Panc1 (cell line): ENCODE results near the gene FGR. TPM values are rescaled to one million over a fixed set of nuclear protein-coding genes. Genes with fewer than 3 reads are reported as not detected.

Source experiments
- ATAC-seq: fragments of 200-7000 bp; cut with Tn5 transposase; 2 replicates; pipeline ENCODE4 v1.9.1; 2020; ENCODE audit warnings: mild to moderate bottlenecking, moderate library complexity
- BruUV-seq: library from RNA; stranded (reverse); fragments of 400-500 nt; replicated peaks from 2 replicates; lab custom pipeline; 2021; lab: Mats Ljungman, UMichigan
- CTCF ChIA-PET: fragments of 300-600 bp; sonication (Branson Sonifier 250); formaldehyde crosslinking; loops from one replicate; lab custom pipeline; 2022; ENCODE audit warnings: antibody characterized with exemption; lab: Charles Lee
- POLR2A ChIA-PET: fragments of 300-600 bp; sonication (Branson Sonifier 250); formaldehyde crosslinking; loops from one replicate; lab custom pipeline; 2022; ENCODE audit warnings: antibody characterized with exemption; lab: Charles Lee
- DNase-seq: peaks from one replicate; pipeline ENCODE4 v3.0.0-alpha.2; 2010; ENCODE audit warnings: low read depth, low spot score
- H3K27ac ChIP-seq: 2 replicates; pipeline ENCODE4 v1.5.1; 2011; ENCODE audit warnings: mild to moderate bottlenecking, low read length, inconsistent platforms
- H3K27me3 ChIP-seq: fragments of 200-500 bp; sonication (Bioruptor generic); 2 replicates; pipeline ENCODE4 v1.6.0; 2014; ENCODE audit warnings: low read length, inconsistent platforms; ENCODE audit not compliant: control insufficient read depth, insufficient read depth
- H3K36me3 ChIP-seq: fragments of 200-500 bp; sonication (Bioruptor generic); 2 replicates; pipeline ENCODE4 v1.5.1; 2014; ENCODE audit warnings: inconsistent platforms, mild to moderate bottlenecking, low read length, moderate library complexity; ENCODE audit not compliant: control insufficient read depth, insufficient read depth
- H3K4me1 ChIP-seq: 2 replicates; pipeline ENCODE4 v1.5.1; 2011; ENCODE audit warnings: inconsistent platforms, mild to moderate bottlenecking, low read length, moderate library complexity; ENCODE audit not compliant: control insufficient read depth, insufficient read depth
- H3K4me3 ChIP-seq, 2 experiments: 2 replicates each; pipeline ENCODE4 v1.5.1; 2011 to 2012; ENCODE audit warnings: low read depth in 2 of 2, low read length in 2 of 2, mild to moderate bottlenecking in 2 of 2, inconsistent platforms in 1 of 2, moderate library complexity in 1 of 2
- H3K9me3 ChIP-seq: fragments of 200-500 bp; sonication (Bioruptor generic); 2 replicates; pipeline ENCODE4 v1.5.1; 2014; ENCODE audit warnings: low read depth, mild to moderate bottlenecking, inconsistent platforms, low read length, moderate library complexity; ENCODE audit not compliant: control insufficient read depth, insufficient read depth
- CTCF ChIP-seq: fragments of 450-650 bp; IDR thresholded peaks from 2 replicates; pipeline ENCODE4 v1.5.1; 2017; ENCODE audit warnings: mild to moderate bottlenecking
- POLR2AphosphoS5 ChIP-seq: IDR thresholded peaks from 2 replicates; pipeline ENCODE4 v1.6.1; 2012; ENCODE audit warnings: mild to moderate bottlenecking, low read depth, low read length, moderate library complexity
- REST ChIP-seq, 2 experiments: IDR thresholded peaks; 2 replicates each; pipeline ENCODE4 v1.6.1; 2011 to 2012; ENCODE audit warnings: low read depth in 2 of 2, control low read depth in 1 of 2, low read length in 1 of 2, mild to moderate bottlenecking in 1 of 2, moderate library complexity in 1 of 2; ENCODE audit not compliant: insufficient read depth in 1 of 2
- SIN3A ChIP-seq: IDR thresholded peaks from 2 replicates; pipeline ENCODE4 v1.6.1; 2012; ENCODE audit warnings: low read depth, mild to moderate bottlenecking, low read length, moderate library complexity, borderline replicate concordance; ENCODE audit not compliant: insufficient read depth
- TCF7L2 ChIP-seq: IDR thresholded peaks from 2 replicates; pipeline ENCODE4 v1.6.1; 2011; ENCODE audit warnings: mild to moderate bottlenecking, low read depth, low read length, inconsistent platforms
- in situ Hi-C: cut with HindIII; loops from 2 replicates; pipeline ENCODE4 v1.10.0; 2016; ENCODE audit warnings: low sequenced_read_pairs, low pct_unique_long_range_greater_than_20kb
- intact Hi-C: fragments of 100-400 bp; cut with micrococcal nuclease; formaldehyde crosslinking; loops from one replicate; pipeline ENCODE4 v1.10.0; 2022; ENCODE audit not compliant: unreplicated experiment
- total RNA-seq: library from RNA; stranded (reverse); gene quantifications from one replicate; pipeline ENCODE4 v1.2.1, GENCODE V29; 2021; ENCODE audit not compliant: unreplicated experiment

FGR gene
- total RNA-seq, 1 experiment from 2014 or later, result 0.18 TPM

- CTCF ChIA-PET, result interaction anchor here (0.7 to 1.4 kb wide), 2 partner anchors 9 to 41 kb away, joined by 3 to 7 read pairs; no protein-coding TSS in a partner anchor
- BruUV-seq, result no TSS peak
- intact Hi-C loops, result no loop called here
- in situ Hi-C loops, result no loop called here
- no peaks in the 10 kb centered on the region for H3K36me3 ChIP-seq
- TF ChIP-seq TCF7L2, result no peak
- ATAC-seq (no peak), DNase-seq (no peak)
- H3K27me3 ChIP-seq, result no peaks in the 10 kb centered on the region
- H3K4me1 ChIP-seq, result peaks cover 76% of the 10 kb centered on the region
- H3K27ac ChIP-seq, result no peak overlapping the region
- H3K4me3 ChIP-seq, result no peak overlapping the region
- POLR2A ChIA-PET, result no interaction called here
- H3K9me3 ChIP-seq, result no peaks in the 10 kb centered on the region
These were observed 36.7 kb downstream of the FGR start for GRCh38 chr1:27598295-27598687.

GRCh38 chr1:27597516-27598294, 37.3 kb downstream of the FGR start:
- ATAC-seq (no peak), DNase-seq (no peak)
- Histone ChIP-seq H3K27ac (peak overlapping the region; percentile 55), H3K4me3 (no peak overlapping the region), H3K4me1 (peaks cover 82% of the 10 kb centered on the region), H3K9me3 (no peaks in the 10 kb centered on the region), H3K27me3 (no peaks in the 10 kb centered on the region), H3K36me3 (no peaks in the 10 kb centered on the region)
- BruUV-seq, result no TSS peak
- ChIA-PET POLR2A (interaction anchor here (1.1 kb wide), 1 partner anchor 26 kb away, joined by 3 read pairs; no protein-coding TSS in a partner anchor), CTCF (interaction anchor here (0.7 kb wide), 1 partner anchor 10 kb away, joined by 3 read pairs; no protein-coding TSS in a partner anchor)
- TF ChIP-seq TCF7L2 (no peak), CTCF (no peak), POLR2AphosphoS5 (no peak), REST (IDR thresholded peaks at IDR 0.05; ENCODE audit: insufficient read depth in 1 of 2, low read depth in 2 of 2, low read length in 1 of 2) (no peak)
- in situ Hi-C loops, result no loop called here
- intact Hi-C loops, result no loop called here

GRCh38 chr1:27596986-27597385, 38.0 kb downstream of the FGR start:
- in situ Hi-C loops, result no loop called here
- H3K4me1 ChIP-seq, result peaks cover 87% of the 10 kb centered on the region
- no peak overlapping the region for H3K4me3 ChIP-seq
- no peak for TF ChIP-seq SIN3A
- intact Hi-C loops, result no loop called here
- ChIA-PET CTCF (no interaction called here), POLR2A (interaction anchor here (1.1 kb wide), 1 partner anchor 25 kb away, joined by 3 read pairs; no protein-coding TSS in a partner anchor)
- no peaks in the 10 kb centered on the region for H3K36me3 ChIP-seq
- no peak overlapping the region for H3K27ac ChIP-seq
- H3K9me3 ChIP-seq, result no peaks in the 10 kb centered on the region
- H3K27me3 ChIP-seq, result no peaks in the 10 kb centered on the region
- no peak for ATAC-seq
- no peak for DNase-seq
- BruUV-seq, result no TSS peak
